Adrenal gland (tissue), 12 donors: ENCODE data around the gene PTPN14. TPM values are rescaled to one million over a fixed set of nuclear protein-coding genes. Genes with fewer than 3 reads are reported as not detected.

Experiments used
- DNase-seq, 7 donors: peaks; one replicate each; pipeline ENCODE4 v3.0.0-alpha.2; 2019 to 2020
- H3K27ac ChIP-seq, 5 donors: fragments of 200-600 bp; sonication (generic) in 4 of 5; 1 replicate in 3 of 5; 2 replicates in 2 of 5; pipeline versions ENCODE4 v1.5.1 to v1.8.0; 2016 to 2020; ENCODE audit warnings: mild to moderate bottlenecking in 1 of 5
- H3K27me3 ChIP-seq: fragments of 200-600 bp; 2 replicates; pipeline ENCODE4 v1.8.0; 2021
- H3K36me3 ChIP-seq, 2 donors: fragments of 200-600 bp; replicated peaks in 1 of 2; 1 replicate in 1 of 2; 2 replicates in 1 of 2; pipeline versions ENCODE4 v1.5.1 to v1.8.0; 2018 to 2022
- H3K4me1 ChIP-seq, 2 donors: fragments of 200-600 bp; replicated peaks in 1 of 2; 1 replicate in 1 of 2; 2 replicates in 1 of 2; pipeline versions ENCODE4 v1.5.1 to v1.8.0; 2018 to 2021
- H3K4me3 ChIP-seq, 4 donors: fragments of 200-600 bp; sonication (generic) in 3 of 4; one replicate each; pipeline ENCODE4 v1.5.1; 2016 to 2018
- H3K9me3 ChIP-seq, 3 donors: fragments of 200-600 bp; sonication (generic) in 1 of 3; replicated peaks in 1 of 3; 1 replicate in 2 of 3; 2 replicates in 1 of 3; pipeline versions ENCODE4 v1.5.1 to v1.8.0; 2016 to 2021
- POLR2A ChIP-seq, 2 donors: fragments of 450-650 bp; IDR thresholded peaks; one replicate each; pipeline ENCODE4 v1.6.1; 2017; ENCODE audit warnings: antibody characterized with exemption in 2 of 2, mild to moderate bottlenecking in 2 of 2, moderate library complexity in 1 of 2
- WGBS, 4 donors: extraction: QIAGEN DNeasy Blood & Tissue Kit in 2 of 4; methylation state at CpG; one replicate each; pipeline versions ENCODE4 v1.1.5 to v1.1.7; 2013 to 2017; 5-methylcytosine and 5-hydroxymethylcytosine counted together
- intact Hi-C, 2 donors: fragments of 100-400 bp; cut with DNase I; formaldehyde crosslinking; loops; one replicate each; pipeline versions ENCODE4 v1.14.1 to v1.15.0; 2022 to 2023
- polyA plus RNA-seq, 3 donors: library from polyadenylated mRNA; stranded (reverse); fragments of 200-250 nt in 2 of 3; fragments of 350-450 nt in 1 of 3; fragmentation: Illumina TruSeq in 1 of 3; extraction: RNeasy Lipid Tissue Mini Kit (QIAGEN cat#74804) in 1 of 3; gene quantifications; one replicate each; pipeline ENCODE4 v1.2.3, GENCODE V29; 2013 to 2014
- total RNA-seq, 9 donors: library from RNA; depleted of rRNA in 4 of 9; stranded (reverse); fragments of >200 nt in 4 of 9; fragments of 120-200 nt in 1 of 9; fragmentation: NEBNext Ultra II Directional in 1 of 9; extraction: Animal tissue kit (Norgen Biotek cat#: 25700) in 1 of 9; gene quantifications; one replicate each; pipeline versions ENCODE4 v1.1.0 to v1.2.4, GENCODE V29; 2013 to 2023
- TF ChIP-seq, protein P1 (sequence below), 6 experiments: fragments of 450-650 bp in 4 of 6; fragments of 200-600 bp in 2 of 6; sonication (generic) in 1 of 6; IDR thresholded peaks; 1 replicate in 5 of 6; 2 replicates in 1 of 6; pipeline versions ENCODE4 v1.5.1 to v1.8.0; 2016 to 2021; ENCODE audit warnings: antibody characterized with exemption in 6 of 6, mild to moderate bottlenecking in 2 of 6, moderate library complexity in 1 of 6
- donor health status: healthy with polysubstance abuse.
- donor health status: Bipolar disorder and iron deficiency.
- donor health status: DM: yes; HTN: yes; CAD: no.
- donor health status: DM: no; HTN: no; CAD: no.
- donor health status: DM: no; HTN: no; CAD: no.
- donor health status: DM: yes; HTN: yes; CAD: no.

PTPN14 gene
- total and polyA plus RNA-seq, 12 donors, result 7.9 to 96.2 (median 32.0) TPM

DNA sequence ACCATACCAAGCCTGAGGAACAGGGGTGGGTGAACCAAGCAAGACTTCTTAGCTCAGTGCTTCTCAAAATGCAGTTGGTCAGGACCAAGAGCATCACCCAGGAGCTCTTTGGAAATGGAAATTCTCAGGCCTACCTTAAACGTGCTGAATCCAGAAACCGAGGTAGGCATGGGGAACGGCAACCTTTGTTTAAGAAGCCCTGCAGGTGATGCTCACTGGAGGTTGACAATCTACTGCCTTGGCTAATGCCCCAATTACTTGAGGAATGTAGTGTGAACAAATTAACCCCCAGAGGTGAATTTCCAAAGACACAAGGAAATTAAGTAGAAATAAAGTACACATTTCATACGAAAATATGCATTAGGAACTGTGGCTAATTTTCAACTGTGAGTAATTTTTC lies 5.3 kb downstream of the PTPN14 start:
- H3K36me3 ChIP-seq, result no peaks in the 10 kb centered on the region
- H3K4me1 ChIP-seq, result peaks cover 19 to 35% of the 10 kb centered on the region in 2 donors
- peak overlapping the region in 1 of 5 donors; percentile 56 for H3K27ac ChIP-seq
- DNase-seq, result no peak
- H3K4me3 ChIP-seq, result no peak overlapping the region
- H3K27me3 ChIP-seq, result no peaks in the 10 kb centered on the region
- H3K9me3 ChIP-seq, result no peaks in the 10 kb centered on the region
- TF ChIP-seq, protein P1, sequence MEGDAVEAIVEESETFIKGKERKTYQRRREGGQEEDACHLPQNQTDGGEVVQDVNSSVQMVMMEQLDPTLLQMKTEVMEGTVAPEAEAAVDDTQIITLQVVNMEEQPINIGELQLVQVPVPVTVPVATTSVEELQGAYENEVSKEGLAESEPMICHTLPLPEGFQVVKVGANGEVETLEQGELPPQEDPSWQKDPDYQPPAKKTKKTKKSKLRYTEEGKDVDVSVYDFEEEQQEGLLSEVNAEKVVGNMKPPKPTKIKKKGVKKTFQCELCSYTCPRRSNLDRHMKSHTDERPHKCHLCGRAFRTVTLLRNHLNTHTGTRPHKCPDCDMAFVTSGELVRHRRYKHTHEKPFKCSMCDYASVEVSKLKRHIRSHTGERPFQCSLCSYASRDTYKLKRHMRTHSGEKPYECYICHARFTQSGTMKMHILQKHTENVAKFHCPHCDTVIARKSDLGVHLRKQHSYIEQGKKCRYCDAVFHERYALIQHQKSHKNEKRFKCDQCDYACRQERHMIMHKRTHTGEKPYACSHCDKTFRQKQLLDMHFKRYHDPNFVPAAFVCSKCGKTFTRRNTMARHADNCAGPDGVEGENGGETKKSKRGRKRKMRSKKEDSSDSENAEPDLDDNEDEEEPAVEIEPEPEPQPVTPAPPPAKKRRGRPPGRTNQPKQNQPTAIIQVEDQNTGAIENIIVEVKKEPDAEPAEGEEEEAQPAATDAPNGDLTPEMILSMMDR (IDR thresholded peaks at IDR 0.05), result no peak
- no peak for TF ChIP-seq POLR2A (IDR thresholded peaks at IDR 0.05)
- 85 to 97% (median 93%) methylated on average over 4 of the region's 4 CpGs for WGBS, 4 donors
- intact Hi-C loops, result loop anchor here in 1 of 2 donors (2.0 kb wide), 1 partner anchor 55 kb away; no protein-coding TSS in a partner anchor

DNA sequence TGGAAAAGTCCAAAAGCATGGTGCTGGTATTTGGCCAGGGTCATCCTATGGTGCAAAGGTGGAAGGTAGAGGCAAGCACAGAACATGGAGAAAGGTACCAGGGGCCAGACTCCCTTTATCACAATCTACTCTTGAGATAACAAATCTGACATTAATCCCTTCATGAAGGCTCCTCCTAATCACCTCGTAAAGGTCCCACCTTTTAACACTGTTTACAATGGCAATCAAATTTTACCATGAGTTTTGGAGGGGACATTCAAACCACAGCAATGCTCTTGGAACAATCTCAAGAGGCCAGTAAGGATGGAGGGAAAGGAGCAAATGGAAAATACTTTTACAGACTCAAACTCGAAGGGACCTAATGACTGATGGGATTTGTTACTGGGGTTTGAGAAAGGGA lies 6.1 kb downstream of the PTPN14 start:
- 83 to 95% (median 90%) methylated on average over 2 of the region's 2 CpGs for WGBS, 4 donors
- DNase-seq, result no peak
- H3K9me3 ChIP-seq, result no peaks in the 10 kb centered on the region
- intact Hi-C loops, result no loop called here
- H3K36me3 ChIP-seq, result no peaks in the 10 kb centered on the region
- H3K4me3 ChIP-seq, result no peak overlapping the region
- peaks cover 16 to 35% of the 10 kb centered on the region in 2 donors for H3K4me1 ChIP-seq
- no peaks in the 10 kb centered on the region for H3K27me3 ChIP-seq
- H3K27ac ChIP-seq, result no peak overlapping the region
- TF ChIP-seq, protein P1 (IDR thresholded peaks at IDR 0.05), result no peak

DNA sequence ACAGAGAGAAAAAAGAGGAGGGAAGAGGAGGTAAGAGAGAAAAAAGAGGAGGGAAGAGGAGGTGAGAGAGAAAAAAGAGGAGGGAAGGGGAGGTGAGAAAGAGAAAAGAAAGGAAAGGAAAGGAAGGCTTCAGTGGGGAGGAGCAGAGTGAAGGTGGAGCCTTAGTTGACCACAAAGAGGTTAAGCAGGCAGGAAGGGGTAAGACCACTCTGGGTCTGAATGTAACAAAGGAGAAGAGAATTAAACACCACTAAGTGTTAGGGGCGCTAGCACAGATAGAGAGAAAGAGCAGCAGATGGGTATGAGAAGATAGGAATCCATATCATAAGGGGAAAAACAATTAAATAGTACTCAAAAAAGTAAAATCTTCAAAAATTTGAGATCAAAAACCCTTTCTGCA lies 6.6 kb downstream of the PTPN14 start:
- intact Hi-C loops, result no loop called here
- TF ChIP-seq POLR2A (IDR thresholded peaks at IDR 0.05), result no peak
- TF ChIP-seq, protein P1 (IDR thresholded peaks at IDR 0.05), result no peak
- no peaks in the 10 kb centered on the region for H3K9me3 ChIP-seq

DNA sequence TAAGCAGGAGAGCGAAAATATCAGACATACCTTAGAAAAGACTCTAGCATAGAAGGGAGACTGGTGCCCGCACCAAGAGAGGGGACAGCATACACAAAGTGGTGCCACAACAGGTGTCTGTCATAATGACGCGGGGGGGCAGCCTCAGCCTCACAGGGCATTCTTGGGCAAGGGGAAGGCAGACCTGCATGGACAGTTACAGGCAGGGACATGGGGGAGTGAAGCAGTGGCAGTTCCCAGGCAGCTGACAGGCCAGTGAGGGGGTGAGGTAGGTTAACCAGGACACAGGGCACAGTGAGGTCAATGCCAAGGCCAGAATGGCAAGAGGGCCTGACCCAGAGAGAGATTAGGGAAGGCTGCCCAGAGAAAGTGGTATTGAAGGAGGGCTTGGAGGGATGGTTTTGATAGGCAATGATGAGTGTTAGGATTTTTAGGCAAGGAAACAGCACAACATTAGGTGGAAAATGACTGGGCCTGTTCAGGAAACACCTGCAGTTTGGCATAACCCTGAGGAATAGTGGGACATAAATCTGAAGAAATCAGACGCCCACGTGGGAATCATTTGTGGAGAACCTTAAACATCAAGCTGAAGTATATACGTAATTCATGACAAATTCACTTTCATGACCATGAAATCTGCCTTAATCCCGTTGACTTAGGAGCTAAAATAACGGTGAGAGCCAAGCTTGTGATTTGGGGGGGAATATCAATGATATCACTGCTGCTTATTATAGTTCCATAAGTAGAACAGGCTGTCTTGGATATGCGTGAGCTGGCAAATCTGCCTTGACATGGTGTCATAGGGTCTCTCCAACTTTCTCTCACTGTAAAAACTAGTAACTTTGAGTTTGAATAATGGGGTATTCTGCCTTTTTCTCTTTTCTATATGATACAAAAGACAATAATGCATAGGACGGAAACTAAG lies 8.9 kb downstream of the PTPN14 start:
- Histone ChIP-seq H3K4me1 (peaks cover 0 to 10% of the 10 kb centered on the region in 2 donors), H3K27ac (no peak overlapping the region), H3K4me3 (no peak overlapping the region), H3K9me3 (no peaks in the 10 kb centered on the region), H3K36me3 (no peaks in the 10 kb centered on the region), H3K27me3 (no peaks in the 10 kb centered on the region)
- DNase-seq, result no peak
- TF ChIP-seq POLR2A (IDR thresholded peaks at IDR 0.05), result no peak
- TF ChIP-seq, protein P1 (IDR thresholded peaks at IDR 0.05), result no peak
- intact Hi-C loops, result no loop called here
- WGBS, 4 donors, result 80 to 86% (median 81%) methylated on average over 11 of the region's 11 CpGs

More for the DNA sequence above, 6.6 kb downstream of the PTPN14 start:
- Histone ChIP-seq H3K4me3 (no peak overlapping the region), H3K36me3 (no peaks in the 10 kb centered on the region), H3K4me1 (peaks cover 11 to 30% of the 10 kb centered on the region in 2 donors), H3K27ac (no peak overlapping the region), H3K27me3 (no peaks in the 10 kb centered on the region)
- WGBS, 4 donors, result 92 to 100% (median 97%) methylated on average over 1 of the region's 1 CpG
- DNase-seq, result no peak
